ENCODE measurements around the gene SH3RF3. TPM values are rescaled to one million over a fixed set of nuclear protein-coding genes. Genes with fewer than 3 reads are reported as not detected.

SH3RF3 gene
- total RNA-seq, 4 donors from 2014 or later = 2.2 to 6.1 (median 4.2) TPM

GRCh38 chr2:109402980-109403840 is 274.2 kb downstream of the SH3RF3 start:
- TF ChIP-seq POLR2AphosphoS5 (IDR thresholded peaks at IDR 0.05) = no peak
- TF ChIP-seq, protein P1, sequence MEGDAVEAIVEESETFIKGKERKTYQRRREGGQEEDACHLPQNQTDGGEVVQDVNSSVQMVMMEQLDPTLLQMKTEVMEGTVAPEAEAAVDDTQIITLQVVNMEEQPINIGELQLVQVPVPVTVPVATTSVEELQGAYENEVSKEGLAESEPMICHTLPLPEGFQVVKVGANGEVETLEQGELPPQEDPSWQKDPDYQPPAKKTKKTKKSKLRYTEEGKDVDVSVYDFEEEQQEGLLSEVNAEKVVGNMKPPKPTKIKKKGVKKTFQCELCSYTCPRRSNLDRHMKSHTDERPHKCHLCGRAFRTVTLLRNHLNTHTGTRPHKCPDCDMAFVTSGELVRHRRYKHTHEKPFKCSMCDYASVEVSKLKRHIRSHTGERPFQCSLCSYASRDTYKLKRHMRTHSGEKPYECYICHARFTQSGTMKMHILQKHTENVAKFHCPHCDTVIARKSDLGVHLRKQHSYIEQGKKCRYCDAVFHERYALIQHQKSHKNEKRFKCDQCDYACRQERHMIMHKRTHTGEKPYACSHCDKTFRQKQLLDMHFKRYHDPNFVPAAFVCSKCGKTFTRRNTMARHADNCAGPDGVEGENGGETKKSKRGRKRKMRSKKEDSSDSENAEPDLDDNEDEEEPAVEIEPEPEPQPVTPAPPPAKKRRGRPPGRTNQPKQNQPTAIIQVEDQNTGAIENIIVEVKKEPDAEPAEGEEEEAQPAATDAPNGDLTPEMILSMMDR (IDR thresholded peaks at IDR 0.05) = no peak
- no peak for TF ChIP-seq EP300 (IDR thresholded peaks at IDR 0.05)
- no peak for TF ChIP-seq POLR2A (IDR thresholded peaks at IDR 0.05)
- Histone ChIP-seq H3K27me3 (no peaks in the 10 kb centered on the region), H3K9me3 (no peaks in the 10 kb centered on the region), H3K4me1 (peaks cover 22% of the 10 kb centered on the region), H3K27ac (no peak overlapping the region), H3K36me3 (peaks cover 2% of the 10 kb centered on the region), H3K4me3 (no peak overlapping the region)
- DNase-seq (ENCODE audit: low spot score in 2 of 2) = no peak
- 86% methylated on average over 17 of the region's 17 CpGs for WGBS

GRCh38 chr2:109403841-109404201 is 274.8 kb downstream of the SH3RF3 start:
- H3K4me1 ChIP-seq = peaks cover 28% of the 10 kb centered on the region
- peaks cover 2% of the 10 kb centered on the region for H3K36me3 ChIP-seq
- no peak for DNase-seq (ENCODE audit: low spot score in 2 of 2)
- no peak for TF ChIP-seq POLR2AphosphoS5 (IDR thresholded peaks at IDR 0.05)
- TF ChIP-seq EP300 (IDR thresholded peaks at IDR 0.05) = no peak
- TF ChIP-seq, protein P1 (IDR thresholded peaks at IDR 0.05) = no peak
- no peak for TF ChIP-seq POLR2A (IDR thresholded peaks at IDR 0.05)
- no peaks in the 10 kb centered on the region for H3K27me3 ChIP-seq
- no peaks in the 10 kb centered on the region for H3K9me3 ChIP-seq
- H3K27ac ChIP-seq = no peak overlapping the region
- no peak overlapping the region for H3K4me3 ChIP-seq
- WGBS = 79% methylated on average over 5 of the region's 5 CpGs

DNA sequence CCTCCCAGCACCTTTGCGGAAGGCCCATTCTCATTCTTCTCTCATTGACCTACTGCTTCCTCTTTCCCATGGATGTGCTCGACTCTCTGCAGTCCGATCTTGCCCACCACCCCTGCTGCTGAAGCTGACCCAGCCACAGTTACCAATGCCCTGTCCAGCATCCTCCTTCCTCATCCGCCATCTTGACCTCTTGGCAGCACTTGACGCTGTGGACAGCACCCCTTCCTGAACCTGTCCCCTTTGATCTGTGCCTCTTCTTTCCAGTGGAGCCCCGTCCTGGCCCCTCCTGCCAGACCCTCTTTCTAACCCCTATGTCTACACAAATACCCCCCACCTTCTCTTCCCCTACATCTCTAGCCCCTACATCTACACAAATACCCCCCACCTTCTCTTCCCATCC is 275.7 kb downstream of the SH3RF3 start:
- 96% methylated on average over 6 of the region's 6 CpGs for WGBS
- H3K4me3 ChIP-seq = no peak overlapping the region
- peaks cover under 1% of the 10 kb centered on the region for H3K36me3 ChIP-seq
- TF ChIP-seq, protein P1 (IDR thresholded peaks at IDR 0.05) = no peak
- no peak for TF ChIP-seq POLR2A (IDR thresholded peaks at IDR 0.05)
- no peak for TF ChIP-seq POLR2AphosphoS5 (IDR thresholded peaks at IDR 0.05)
- TF ChIP-seq EP300 (IDR thresholded peaks at IDR 0.05) = no peak
- DNase-seq (ENCODE audit: low spot score in 2 of 2) = no peak
- no peaks in the 10 kb centered on the region for H3K27me3 ChIP-seq
- no peaks in the 10 kb centered on the region for H3K9me3 ChIP-seq
- no peak overlapping the region for H3K27ac ChIP-seq
- H3K4me1 ChIP-seq = peaks cover 28% of the 10 kb centered on the region

DNA sequence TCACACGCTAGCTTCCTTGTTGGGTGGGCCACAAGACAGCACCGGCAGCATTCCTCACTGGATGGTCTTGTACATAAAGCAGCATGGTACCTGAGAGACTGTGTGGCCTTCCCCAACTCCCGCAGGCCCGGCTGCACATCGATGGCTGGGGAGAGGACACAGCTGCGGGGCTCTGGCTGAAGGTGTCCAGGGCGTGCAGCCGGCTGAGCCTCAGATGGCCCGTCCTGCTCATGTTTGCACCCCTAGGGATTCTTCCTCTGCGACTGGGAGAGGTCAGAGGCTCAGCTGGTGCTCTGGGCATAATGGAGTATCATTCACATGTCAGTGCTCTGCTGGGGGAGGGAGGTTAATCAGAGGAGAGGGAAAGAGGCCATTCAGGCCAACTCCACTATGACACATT is 276.9 kb downstream of the SH3RF3 start:
- no peak for DNase-seq (ENCODE audit: low spot score in 2 of 2)
- Histone ChIP-seq H3K4me3 (no peak overlapping the region), H3K36me3 (no peaks in the 10 kb centered on the region), H3K27me3 (no peaks in the 10 kb centered on the region), H3K4me1 (peaks cover 33% of the 10 kb centered on the region), H3K27ac (peak overlapping the region; percentile 4), H3K9me3 (no peaks in the 10 kb centered on the region)
- TF ChIP-seq POLR2A (IDR thresholded peaks at IDR 0.05) = no peak
- TF ChIP-seq POLR2AphosphoS5 (IDR thresholded peaks at IDR 0.05) = no peak
- TF ChIP-seq EP300 (IDR thresholded peaks at IDR 0.05) = no peak
- TF ChIP-seq, protein P1 (IDR thresholded peaks at IDR 0.05) = no peak
- WGBS = 93% methylated on average over 10 of the region's 10 CpGs

- peak overlapping the region; percentile 64 for H3K27ac ChIP-seq
- no peaks in the 10 kb centered on the region for H3K36me3 ChIP-seq
- TF ChIP-seq POLR2A (IDR thresholded peaks at IDR 0.05) (no peak), POLR2AphosphoS5 (IDR thresholded peaks at IDR 0.05) (no peak), EP300 (IDR thresholded peaks at IDR 0.05) (no peak)
- TF ChIP-seq, protein P1 (IDR thresholded peaks at IDR 0.05) = no peak
- peaks cover 33% of the 10 kb centered on the region for H3K4me1 ChIP-seq
- 79% methylated on average over 8 of the region's 8 CpGs for WGBS
- H3K27me3 ChIP-seq = no peaks in the 10 kb centered on the region
- no peak overlapping the region for H3K4me3 ChIP-seq
- H3K9me3 ChIP-seq = no peaks in the 10 kb centered on the region
- no peak for DNase-seq (ENCODE audit: low spot score in 2 of 2)
Measured at GRCh38 chr2:109406301-109406700, 277.3 kb downstream of the SH3RF3 start.
